ENCODE data around the gene PHOSPHO1. TPM values are rescaled to one million over a fixed set of nuclear protein-coding genes. Genes with fewer than 3 reads are reported as not detected.

Gene PHOSPHO1
- total and polyA plus RNA-seq, 9 donors: 0.23 to 0.92 (median 0.25) TPM; not detected in 5

DNA sequence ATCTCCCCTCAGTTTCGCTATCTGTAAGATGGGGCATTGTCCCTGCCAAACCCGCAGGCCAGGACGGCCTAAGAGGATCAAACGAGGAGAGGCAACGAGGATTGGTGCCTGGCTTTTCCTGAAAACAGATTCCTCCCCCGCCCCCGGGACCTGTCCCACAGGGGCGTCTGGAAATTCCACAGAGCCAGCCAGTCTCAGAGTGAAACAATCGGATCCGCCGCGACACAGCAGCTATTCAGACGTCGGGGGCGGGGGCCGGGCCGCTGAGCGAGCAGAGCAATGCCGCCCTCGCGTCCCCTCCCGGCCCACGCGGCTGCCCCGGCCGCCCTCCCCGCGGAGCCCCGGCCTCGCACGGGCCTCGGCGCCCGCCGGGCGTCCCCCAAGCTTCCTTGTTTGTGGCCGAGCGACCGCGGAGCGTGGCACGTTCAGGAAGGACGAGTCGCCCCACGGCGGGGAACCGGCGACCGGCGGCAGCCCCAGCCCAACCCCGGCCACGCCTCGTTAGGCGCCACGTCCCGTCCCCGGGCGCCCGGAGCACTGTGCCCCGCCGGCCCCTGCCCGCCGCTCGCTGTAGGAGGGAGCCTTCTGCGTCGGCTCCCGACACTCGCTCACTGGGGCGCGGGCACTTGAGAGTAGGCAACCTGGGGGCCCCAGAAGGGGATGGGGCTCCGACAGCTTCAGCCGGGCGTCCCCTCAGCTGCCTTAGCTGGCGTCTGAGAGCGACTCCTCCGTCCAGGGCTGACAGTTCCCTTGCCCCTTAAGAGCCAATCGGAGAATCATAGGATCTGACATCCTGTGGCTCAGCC is 29.6 kb upstream of the PHOSPHO1 start:
- Histone ChIP-seq H3K27me3 (no peaks in the 10 kb centered on the region), H3K4me1 (ENCODE audit: insufficient read depth) (peaks cover 1% of the 10 kb centered on the region), H3K27ac (no peak overlapping the region), H3K36me3 (no peaks in the 10 kb centered on the region), H3K9me3 (no peaks in the 10 kb centered on the region), H3K4me3 (peak overlapping the region; percentile 23)
- peak; percentile 10 to 50 (median 19) for DNase-seq
- TF ChIP-seq EP300 (IDR thresholded peaks at IDR 0.05) (no peak), POLR2A (IDR thresholded peaks at IDR 0.05) (no peak)
- TF ChIP-seq, protein P1, sequence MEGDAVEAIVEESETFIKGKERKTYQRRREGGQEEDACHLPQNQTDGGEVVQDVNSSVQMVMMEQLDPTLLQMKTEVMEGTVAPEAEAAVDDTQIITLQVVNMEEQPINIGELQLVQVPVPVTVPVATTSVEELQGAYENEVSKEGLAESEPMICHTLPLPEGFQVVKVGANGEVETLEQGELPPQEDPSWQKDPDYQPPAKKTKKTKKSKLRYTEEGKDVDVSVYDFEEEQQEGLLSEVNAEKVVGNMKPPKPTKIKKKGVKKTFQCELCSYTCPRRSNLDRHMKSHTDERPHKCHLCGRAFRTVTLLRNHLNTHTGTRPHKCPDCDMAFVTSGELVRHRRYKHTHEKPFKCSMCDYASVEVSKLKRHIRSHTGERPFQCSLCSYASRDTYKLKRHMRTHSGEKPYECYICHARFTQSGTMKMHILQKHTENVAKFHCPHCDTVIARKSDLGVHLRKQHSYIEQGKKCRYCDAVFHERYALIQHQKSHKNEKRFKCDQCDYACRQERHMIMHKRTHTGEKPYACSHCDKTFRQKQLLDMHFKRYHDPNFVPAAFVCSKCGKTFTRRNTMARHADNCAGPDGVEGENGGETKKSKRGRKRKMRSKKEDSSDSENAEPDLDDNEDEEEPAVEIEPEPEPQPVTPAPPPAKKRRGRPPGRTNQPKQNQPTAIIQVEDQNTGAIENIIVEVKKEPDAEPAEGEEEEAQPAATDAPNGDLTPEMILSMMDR (IDR thresholded peaks at IDR 0.05): no peak
- intact Hi-C loops (cut with DNase I): no loop called here
- WGBS, 3 donors: 1 to 2% (median 1%) methylated on average over 39 to 77 of the region's 77 CpGs

DNA sequence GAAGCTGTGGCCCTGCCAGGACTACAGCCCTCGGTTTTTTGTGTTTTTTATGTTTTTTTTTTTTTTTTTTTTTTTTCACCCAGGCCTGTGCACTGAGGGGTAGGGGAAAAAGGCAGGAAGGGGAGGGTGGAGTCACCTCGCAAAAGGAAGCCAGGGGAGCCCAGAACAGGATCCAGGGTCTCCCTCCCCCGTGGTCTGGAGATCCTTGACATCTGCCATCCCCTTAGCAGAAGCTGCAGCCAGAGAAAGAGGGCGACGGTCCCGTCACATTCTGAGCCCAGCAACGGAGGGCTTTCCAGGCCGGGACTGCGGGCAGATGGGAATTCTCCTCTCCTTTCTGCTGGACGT is 29.1 kb upstream of the PHOSPHO1 start:
- DNase-seq: no peak
- intact Hi-C loops (cut with DNase I): no loop called here
- WGBS, 3 donors: 9 to 14% (median 10%) methylated on average over 10 of the region's 10 CpGs
- H3K27me3 ChIP-seq: no peaks in the 10 kb centered on the region
- TF ChIP-seq EP300 (IDR thresholded peaks at IDR 0.05) (no peak), POLR2A (IDR thresholded peaks at IDR 0.05) (no peak)
- TF ChIP-seq, protein P1 (IDR thresholded peaks at IDR 0.05): no peak
- peaks cover 1% of the 10 kb centered on the region for H3K4me1 ChIP-seq (ENCODE audit: insufficient read depth)
- H3K36me3 ChIP-seq: no peaks in the 10 kb centered on the region
- no peak overlapping the region for H3K27ac ChIP-seq
- H3K4me3 ChIP-seq: peak overlapping the region; percentile 23
- no peaks in the 10 kb centered on the region for H3K9me3 ChIP-seq

DNA sequence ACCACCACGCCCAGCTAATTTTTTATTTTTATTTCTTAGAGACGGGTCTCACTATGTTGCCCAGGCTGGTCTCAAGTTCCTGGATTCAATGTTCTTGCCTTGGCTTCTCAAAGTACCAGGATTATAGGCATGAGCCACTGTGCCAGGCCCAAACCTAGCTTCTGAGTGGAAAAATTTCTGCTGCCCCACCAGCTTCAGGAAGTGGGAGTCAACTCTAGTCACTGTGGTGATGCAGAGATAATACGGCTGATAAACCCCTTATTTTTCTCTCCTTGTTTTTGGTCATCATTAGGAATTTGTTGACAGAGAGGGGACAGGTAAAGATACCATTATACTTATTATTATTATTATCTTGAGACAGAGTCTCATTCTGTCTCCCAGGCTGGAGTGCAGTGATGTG is 27.8 kb upstream of the PHOSPHO1 start:
- intact Hi-C loops (cut with DNase I): no loop called here
- Histone ChIP-seq H3K27me3 (no peaks in the 10 kb centered on the region), H3K4me3 (no peak overlapping the region), H3K9me3 (no peaks in the 10 kb centered on the region), H3K27ac (no peak overlapping the region), H3K36me3 (no peaks in the 10 kb centered on the region), H3K4me1 (ENCODE audit: insufficient read depth) (peaks cover 1% of the 10 kb centered on the region)
- TF ChIP-seq EP300 (IDR thresholded peaks at IDR 0.05) (no peak), POLR2A (IDR thresholded peaks at IDR 0.05) (no peak)
- TF ChIP-seq, protein P1 (IDR thresholded peaks at IDR 0.05): no peak
- DNase-seq: no peak
- 89 to 92% (median 91%) methylated on average over 3 of the region's 3 CpGs for WGBS, 3 donors

DNA sequence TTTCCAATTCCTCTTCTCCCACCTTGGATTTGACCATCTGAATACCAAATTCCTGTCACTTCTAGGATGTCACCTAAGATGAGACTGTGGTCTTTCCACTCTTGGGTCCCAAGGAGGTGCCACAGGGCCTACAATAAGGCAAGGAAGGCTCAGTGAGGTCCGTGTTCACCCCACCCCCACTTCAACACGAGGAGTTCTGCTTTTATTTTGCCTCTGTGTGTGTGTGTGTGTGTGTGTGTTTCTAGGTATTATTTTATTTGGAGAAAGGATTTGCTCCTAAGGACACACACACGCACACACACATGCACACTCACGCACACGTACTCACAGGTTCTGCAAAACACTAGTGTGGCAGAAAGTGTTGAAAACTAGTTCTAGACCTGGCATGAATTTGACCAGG is 24.5 kb upstream of the PHOSPHO1 start:
- H3K27me3 ChIP-seq: no peaks in the 10 kb centered on the region
- H3K36me3 ChIP-seq: no peaks in the 10 kb centered on the region
- DNase-seq: no peak
- H3K9me3 ChIP-seq: no peaks in the 10 kb centered on the region
- intact Hi-C loops (cut with DNase I): no loop called here
- no peak overlapping the region for H3K27ac ChIP-seq
- no peak overlapping the region for H3K4me3 ChIP-seq
- peaks cover 1% of the 10 kb centered on the region for H3K4me1 ChIP-seq (ENCODE audit: insufficient read depth)
- TF ChIP-seq, protein P1 (IDR thresholded peaks at IDR 0.05): no peak
- no peak for TF ChIP-seq EP300 (IDR thresholded peaks at IDR 0.05)
- TF ChIP-seq POLR2A (IDR thresholded peaks at IDR 0.05): no peak
- 57 to 70% (median 65%) methylated on average over 5 of the region's 5 CpGs for WGBS, 3 donors

Measured in ovary (tissue), 9 donors.